ENCODE measurements around the gene CT55. TPM values are rescaled to one million over a fixed set of nuclear protein-coding genes. Genes with fewer than 3 reads are reported as not detected.
"Not testable (repeated sequence)": the region's sequence is repeated elsewhere in the genome, so short reads cannot be mapped to it uniquely, and the experiment has no call there.

The CT55 gene, protein sequence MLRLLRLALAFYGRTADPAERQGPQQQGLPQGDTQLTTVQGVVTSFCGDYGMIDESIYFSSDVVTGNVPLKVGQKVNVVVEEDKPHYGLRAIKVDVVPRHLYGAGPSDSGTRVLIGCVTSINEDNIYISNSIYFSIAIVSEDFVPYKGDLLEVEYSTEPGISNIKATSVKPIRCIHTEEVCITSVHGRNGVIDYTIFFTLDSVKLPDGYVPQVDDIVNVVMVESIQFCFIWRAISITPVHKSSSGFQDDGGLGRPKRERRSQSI
- not detected in 2 replicates for total RNA-seq (2021)
- not detected for Bru-seq, nascent RNA
- not detected for BruChase-seq, experiment 1, labeled RNA remaining after a 2-hour chase
- percentile 6 among the genes with signal in this experiment for BruChase-seq, experiment 2, labeled RNA remaining after a 6-hour chase
- long read RNA-seq, partial matches to known transcripts = 1 of 1 reads
- long read RNA-seq, other reads (novel, unspliced or antisense) = 0 of 1 reads

DNA sequence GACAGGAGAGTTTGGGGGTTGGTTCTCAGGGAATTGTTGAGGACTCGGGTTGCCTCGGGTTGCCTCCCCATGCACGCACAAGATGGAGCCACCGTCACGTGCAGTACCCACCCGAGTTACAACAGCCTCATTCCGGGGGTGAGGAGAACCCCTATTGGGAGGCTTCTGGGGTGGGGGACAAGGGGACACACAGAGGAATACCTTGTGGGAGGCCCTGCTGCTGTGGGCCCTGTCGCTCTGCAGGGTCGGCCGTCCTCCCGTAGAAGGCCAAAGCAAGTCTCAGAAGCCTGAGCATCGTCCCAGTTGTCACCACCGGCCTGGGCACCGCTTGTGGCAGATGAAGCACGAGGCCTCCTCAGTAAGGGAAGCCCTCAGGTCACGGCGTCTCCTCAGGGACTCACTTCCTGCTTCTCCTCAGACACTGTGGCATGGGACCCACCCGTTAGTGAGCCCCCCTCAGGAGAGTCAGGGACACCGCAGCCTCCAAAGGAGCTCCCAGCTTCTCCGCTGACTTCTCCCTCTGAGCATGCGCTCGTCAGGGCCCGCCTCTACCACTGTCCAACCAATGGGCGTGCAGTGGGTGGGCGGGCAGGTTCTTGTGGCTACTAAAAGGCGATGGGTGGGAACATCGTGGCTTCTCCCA is at the start of gene CT55:
Gene CT55 (minus strand): TSS at position 522 of the 643 bp plus-strand sequence. CDS start 227 bp downstream, at position 295.
- no peak for TF ChIP-seq EZH2 (IDR thresholded peaks at IDR 0.05; ENCODE audit: borderline replicate concordance, low read depth, low read length, poor library complexity, severe bottlenecking)
- TF ChIP-seq, protein P1, sequence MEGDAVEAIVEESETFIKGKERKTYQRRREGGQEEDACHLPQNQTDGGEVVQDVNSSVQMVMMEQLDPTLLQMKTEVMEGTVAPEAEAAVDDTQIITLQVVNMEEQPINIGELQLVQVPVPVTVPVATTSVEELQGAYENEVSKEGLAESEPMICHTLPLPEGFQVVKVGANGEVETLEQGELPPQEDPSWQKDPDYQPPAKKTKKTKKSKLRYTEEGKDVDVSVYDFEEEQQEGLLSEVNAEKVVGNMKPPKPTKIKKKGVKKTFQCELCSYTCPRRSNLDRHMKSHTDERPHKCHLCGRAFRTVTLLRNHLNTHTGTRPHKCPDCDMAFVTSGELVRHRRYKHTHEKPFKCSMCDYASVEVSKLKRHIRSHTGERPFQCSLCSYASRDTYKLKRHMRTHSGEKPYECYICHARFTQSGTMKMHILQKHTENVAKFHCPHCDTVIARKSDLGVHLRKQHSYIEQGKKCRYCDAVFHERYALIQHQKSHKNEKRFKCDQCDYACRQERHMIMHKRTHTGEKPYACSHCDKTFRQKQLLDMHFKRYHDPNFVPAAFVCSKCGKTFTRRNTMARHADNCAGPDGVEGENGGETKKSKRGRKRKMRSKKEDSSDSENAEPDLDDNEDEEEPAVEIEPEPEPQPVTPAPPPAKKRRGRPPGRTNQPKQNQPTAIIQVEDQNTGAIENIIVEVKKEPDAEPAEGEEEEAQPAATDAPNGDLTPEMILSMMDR (conservative IDR thresholded peaks at IDR 0.05; ENCODE audit: low read depth, low read length) = no peak
- CTCF ChIA-PET = no interaction called here

DNA sequence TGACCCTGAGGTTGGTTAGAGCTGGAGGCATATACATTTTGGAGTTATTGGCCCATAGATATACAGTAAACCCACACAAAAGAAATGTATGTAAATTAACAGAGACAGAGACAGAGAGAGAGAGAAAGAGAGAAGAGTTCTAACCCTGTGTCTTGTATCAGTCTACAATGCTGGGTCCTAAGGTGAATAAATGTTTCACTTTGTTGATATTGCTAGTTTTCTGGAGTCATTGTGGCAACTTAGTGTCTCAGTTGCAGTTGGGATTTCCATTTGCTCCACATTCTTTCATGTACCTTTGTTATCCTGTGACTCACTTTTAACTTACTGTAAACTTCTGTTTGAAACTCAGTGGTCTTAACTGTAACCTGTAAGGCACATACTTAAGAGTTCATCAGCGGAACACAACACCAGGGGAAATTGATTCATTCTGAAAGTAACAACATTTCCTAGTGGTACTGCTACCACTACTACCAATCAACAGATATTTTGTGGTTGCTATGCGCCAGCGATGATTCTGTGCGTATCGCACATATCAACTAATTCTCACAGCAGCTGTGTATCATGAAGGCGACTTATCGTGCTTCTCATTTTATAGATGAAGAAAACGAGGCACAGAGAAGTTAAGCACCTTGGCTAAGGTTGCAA is 42.1 kb upstream of the CT55 start:
- no peaks in the 10 kb centered on the region for H3K4me1 ChIP-seq (ENCODE audit: insufficient read depth, low read length, poor library complexity, severe bottlenecking)
- no peaks in the 10 kb centered on the region for H3K36me3 ChIP-seq (ENCODE audit: insufficient read depth, low read length, poor library complexity, severe bottlenecking)
- no TSS peak for BruUV-seq (replicated peaks)
- H3K27me3 ChIP-seq (replicated peaks; ENCODE audit: insufficient read depth, low read depth, low read length, poor library complexity) = peaks cover 5% of the 10 kb centered on the region
- no peak overlapping the region for H3K4me3 ChIP-seq (ENCODE audit: low read depth, low read length, poor library complexity, severe bottlenecking)
- no peak for DNase-seq (ENCODE audit: low spot score)
- intact Hi-C loops (cut with micrococcal nuclease; ENCODE audit: unreplicated experiment) = no loop called here
- TF ChIP-seq, protein P1 (conservative IDR thresholded peaks at IDR 0.05; ENCODE audit: low read depth, low read length) = no peak
- TF ChIP-seq EZH2 (IDR thresholded peaks at IDR 0.05; ENCODE audit: borderline replicate concordance, low read depth, low read length, poor library complexity, severe bottlenecking) = no peak
- H3K9me3 ChIP-seq (ENCODE audit: low read depth, low read length, poor library complexity, severe bottlenecking) = no peaks in the 10 kb centered on the region
- ChIA-PET POLR2A (ENCODE audit: low non-redundant PET) (no interaction called here), CTCF (no interaction called here)
- no peak overlapping the region for H3K27ac ChIP-seq (ENCODE audit: low read depth, low read length, poor library complexity, severe bottlenecking)

More for the DNA sequence above, at the start of gene CT55:
- Histone ChIP-seq H3K27ac (ENCODE audit: low read depth, low read length, poor library complexity, severe bottlenecking) (no peak within 1 kb of the TSS), H3K36me3 (ENCODE audit: insufficient read depth, low read length, poor library complexity, severe bottlenecking) (no peaks in the 10 kb centered on the region), H3K9me3 (ENCODE audit: low read depth, low read length, poor library complexity, severe bottlenecking) (no peaks in the 10 kb centered on the region), H3K4me3 (ENCODE audit: low read depth, low read length, poor library complexity, severe bottlenecking) (no peak within 1 kb of the TSS), H3K4me1 (ENCODE audit: insufficient read depth, low read length, poor library complexity, severe bottlenecking) (no peaks in the 10 kb centered on the region), H3K27me3 (replicated peaks; ENCODE audit: insufficient read depth, low read depth, low read length, poor library complexity) (no peaks in the 10 kb centered on the region)
- intact Hi-C loops (cut with micrococcal nuclease; ENCODE audit: unreplicated experiment) = no loop called here
- DNase-seq (ENCODE audit: low spot score) = peak; percentile 11
- POLR2A ChIA-PET (ENCODE audit: low non-redundant PET) = no interaction called here
- BruUV-seq (replicated peaks) = no TSS peak

DNA sequence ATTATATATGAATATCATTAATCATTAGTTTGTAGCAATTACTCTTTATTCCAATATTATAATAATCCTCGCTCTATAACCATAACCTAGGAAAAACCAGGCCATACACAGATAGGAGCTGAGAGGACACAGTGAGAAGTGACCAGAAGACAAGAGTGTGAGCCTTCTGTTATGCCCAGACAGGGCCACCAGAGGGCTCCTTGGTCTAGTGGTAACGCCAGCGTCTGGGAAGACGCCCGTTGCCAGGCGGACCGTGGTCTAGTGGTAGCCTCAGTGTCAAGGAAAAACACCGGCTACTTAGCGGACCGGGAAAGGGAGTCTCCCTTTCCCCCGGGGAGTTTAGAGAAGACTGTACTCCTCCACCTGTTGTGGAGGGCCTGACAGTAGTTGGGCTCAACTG is 35.2 kb upstream of the CT55 start:
- TF ChIP-seq, protein P1 (conservative IDR thresholded peaks at IDR 0.05; ENCODE audit: low read depth, low read length) = peak; percentile 43; the same call in 1 of the 2 replicates
- H3K27ac ChIP-seq (ENCODE audit: low read depth, low read length, poor library complexity, severe bottlenecking); H3K36me3 ChIP-seq (ENCODE audit: insufficient read depth, low read length, poor library complexity, severe bottlenecking); H3K9me3 ChIP-seq (ENCODE audit: low read depth, low read length, poor library complexity, severe bottlenecking); H3K4me3 ChIP-seq (ENCODE audit: low read depth, low read length, poor library complexity, severe bottlenecking); H3K27me3 ChIP-seq (replicated peaks; ENCODE audit: insufficient read depth, low read depth, low read length, poor library complexity); POLR2A ChIA-PET (ENCODE audit: low non-redundant PET); intact Hi-C loops (cut with micrococcal nuclease; ENCODE audit: unreplicated experiment); CTCF ChIA-PET; BruUV-seq (replicated peaks); H3K4me1 ChIP-seq (ENCODE audit: insufficient read depth, low read length, poor library complexity, severe bottlenecking): not testable (repeated sequence)
- DNase-seq (ENCODE audit: low spot score) = peak; percentile 4
